Measurements from ENCODE around the gene ATP2A2.
A peak's percentile ranks its signal among the peaks of the same experiment; 100 is the strongest.
"Not testable (repeated sequence)": the region's sequence is repeated elsewhere in the genome, so short reads cannot be mapped to it uniquely, and the experiment has no call there.

Gene ATP2A2

DNA sequence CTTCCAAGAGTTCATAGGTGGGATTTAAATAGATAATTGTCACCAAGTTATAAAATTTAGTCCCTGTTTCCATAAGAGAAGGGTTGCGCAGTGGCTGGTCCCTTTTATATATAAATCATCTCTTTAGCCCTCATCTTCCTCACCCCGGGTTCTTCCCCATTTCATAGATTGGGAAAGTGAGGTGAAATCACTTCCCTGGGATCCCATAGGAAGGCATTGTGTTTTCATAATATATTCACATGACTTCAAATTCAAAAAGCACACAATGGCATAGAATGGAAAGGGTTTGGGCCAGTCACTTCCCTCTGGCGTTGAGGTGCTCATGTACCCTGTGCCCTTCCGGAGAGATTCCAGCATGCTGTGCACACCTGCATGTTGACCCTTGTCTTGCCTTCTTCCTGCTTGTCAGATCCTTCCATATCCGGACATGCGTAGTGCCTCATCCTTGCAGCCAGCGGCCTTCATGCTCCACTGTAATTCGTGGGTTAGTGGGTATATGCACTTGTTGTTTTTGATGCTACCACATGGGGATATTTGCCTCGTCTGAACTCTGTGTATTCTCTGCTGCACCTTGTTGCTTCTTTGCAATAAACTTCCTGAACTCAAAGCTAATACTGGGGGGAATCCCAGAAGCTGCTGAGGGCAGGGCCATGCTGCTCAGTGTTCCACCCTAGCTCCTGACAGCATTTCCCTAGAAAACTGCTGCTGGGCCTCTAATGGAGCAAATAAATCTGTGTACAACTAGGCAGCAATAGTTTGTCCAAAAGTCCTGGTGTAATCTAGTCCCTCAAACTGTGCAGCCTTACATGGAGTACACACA, 62.9 kb downstream of the ATP2A2 start:
- DNase-seq, result peak; percentile 43

DNA sequence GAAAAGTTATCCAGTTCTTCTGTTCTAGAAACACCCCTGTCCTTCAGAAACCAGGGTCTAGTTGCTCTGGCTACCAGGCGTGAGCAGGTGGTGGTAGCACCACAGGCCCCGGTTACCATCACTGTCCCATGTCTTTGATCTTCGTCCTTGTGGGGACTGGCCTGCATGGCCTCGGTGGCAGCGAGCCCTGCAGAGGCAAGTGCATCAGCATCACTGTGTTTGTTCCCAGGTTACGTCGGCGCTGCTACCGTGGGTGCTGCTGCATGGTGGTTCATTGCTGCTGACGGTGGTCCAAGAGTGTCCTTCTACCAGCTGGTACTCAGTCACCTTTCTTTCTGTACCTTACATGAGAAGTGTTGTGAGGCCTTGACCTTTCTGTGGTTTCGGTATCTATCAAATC, 63.6 kb downstream of the ATP2A2 start:
- DNase-seq, result peak; percentile 38

DNA sequence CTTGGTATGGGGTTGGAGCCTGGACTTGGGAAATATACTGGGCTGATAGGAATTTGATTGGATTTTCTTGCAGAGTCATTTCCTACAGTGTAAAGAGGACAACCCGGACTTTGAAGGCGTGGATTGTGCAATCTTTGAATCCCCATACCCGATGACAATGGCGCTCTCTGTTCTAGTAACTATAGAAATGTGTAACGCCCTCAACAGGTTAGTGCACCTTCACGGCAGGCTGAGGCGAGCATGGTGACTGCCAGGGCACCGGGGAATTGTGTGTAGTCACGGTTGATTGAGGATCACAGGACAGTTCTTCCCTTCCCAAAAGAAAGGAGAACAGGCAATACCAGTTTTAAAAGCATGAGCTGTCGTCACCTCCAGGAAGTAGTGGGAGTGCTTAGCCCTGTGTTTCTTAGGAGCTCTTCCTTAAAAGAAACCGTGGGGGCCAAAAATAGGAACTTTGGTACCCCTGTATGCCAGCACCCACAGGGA, 64.2 kb downstream of the ATP2A2 start:
- DNase-seq, result peak; percentile 41

DNA sequence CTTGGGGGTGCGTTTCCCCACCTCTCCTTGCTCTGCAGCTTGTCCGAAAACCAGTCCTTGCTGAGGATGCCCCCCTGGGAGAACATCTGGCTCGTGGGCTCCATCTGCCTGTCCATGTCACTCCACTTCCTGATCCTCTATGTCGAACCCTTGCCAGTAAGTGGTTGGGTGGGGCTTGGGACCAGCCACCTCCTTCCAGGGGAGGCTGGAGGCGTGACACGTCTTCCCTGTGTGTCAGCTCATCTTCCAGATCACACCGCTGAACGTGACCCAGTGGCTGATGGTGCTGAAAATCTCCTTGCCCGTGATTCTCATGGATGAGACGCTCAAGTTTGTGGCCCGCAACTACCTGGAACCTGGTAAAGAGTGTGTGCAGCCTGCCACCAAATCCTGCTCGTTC, 64.9 kb downstream of the ATP2A2 start:
- peak; percentile 48 for DNase-seq

DNA sequence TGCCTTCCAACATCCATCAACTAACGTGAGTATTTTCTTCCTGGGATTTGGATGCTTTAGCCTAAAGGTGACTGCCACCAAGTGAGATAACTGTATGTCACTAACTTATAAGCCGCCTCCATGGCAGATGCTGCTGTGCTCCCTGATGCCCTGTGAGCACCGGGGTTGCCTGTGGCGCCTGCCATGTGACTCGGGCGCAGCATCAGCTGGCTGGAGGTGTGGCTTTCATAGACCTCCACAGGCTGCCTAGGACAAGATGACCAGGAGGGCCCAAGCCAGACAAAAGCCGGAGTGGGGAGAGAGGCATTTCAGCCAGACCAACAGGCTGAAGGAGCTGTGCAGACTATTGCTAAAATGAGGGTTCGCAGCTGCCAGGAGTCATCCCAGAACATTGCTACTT, 66.7 kb downstream of the ATP2A2 start:
- DNase-seq, result no peak

DNA sequence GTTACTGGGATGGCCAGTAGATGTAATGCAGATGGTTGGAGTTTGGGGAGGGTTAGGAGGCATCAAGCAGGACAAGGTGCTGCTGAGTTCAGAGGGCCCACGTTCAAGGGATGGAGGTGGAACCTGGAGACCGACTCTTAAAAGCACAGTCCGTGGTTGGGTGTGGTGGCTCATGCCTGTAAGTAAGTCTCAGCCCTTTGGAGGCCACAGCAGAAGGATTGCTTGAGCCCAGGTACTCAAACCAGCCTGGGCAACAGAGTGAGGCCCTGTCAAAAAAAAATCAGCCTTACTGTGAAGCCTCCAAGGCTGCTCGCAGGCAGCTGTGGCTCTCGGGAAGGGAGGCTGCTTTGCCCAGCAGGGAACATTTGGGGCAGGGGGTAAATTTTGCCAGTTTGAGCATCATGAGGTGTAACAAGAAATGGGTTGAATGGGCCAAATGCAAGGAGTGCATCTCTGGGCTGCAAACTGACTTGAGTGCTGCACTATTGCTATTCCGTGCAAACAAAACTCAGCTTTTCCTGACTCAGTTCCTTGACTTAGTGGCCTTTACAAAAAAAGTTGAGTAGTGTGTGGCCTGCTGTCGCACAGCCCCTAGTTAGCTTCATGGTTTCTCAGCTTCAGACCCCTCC, 67.5 kb downstream of the ATP2A2 start:
- DNase-seq, result peak; percentile 51

DNA sequence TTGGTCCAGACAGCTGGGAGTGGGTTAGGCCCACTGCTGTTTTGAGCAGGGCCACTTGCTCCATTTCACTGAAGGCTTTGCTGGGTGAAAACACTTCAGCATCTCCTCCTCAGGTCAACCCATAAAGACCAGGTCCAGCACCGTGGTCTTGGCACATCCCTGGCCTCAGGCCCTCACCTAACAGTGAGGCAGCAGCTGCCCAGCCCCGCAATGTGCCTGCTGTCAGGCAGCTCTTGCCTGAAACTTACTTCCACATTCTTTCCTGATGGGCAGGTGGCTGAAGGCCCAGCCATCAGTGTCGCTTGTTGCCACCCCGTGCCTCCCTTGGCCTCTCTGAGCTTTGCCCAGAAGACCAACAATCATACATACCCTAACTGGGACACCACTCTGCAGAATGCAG, 68.0 kb downstream of the ATP2A2 start:
- DNase-seq, result no peak

DNA sequence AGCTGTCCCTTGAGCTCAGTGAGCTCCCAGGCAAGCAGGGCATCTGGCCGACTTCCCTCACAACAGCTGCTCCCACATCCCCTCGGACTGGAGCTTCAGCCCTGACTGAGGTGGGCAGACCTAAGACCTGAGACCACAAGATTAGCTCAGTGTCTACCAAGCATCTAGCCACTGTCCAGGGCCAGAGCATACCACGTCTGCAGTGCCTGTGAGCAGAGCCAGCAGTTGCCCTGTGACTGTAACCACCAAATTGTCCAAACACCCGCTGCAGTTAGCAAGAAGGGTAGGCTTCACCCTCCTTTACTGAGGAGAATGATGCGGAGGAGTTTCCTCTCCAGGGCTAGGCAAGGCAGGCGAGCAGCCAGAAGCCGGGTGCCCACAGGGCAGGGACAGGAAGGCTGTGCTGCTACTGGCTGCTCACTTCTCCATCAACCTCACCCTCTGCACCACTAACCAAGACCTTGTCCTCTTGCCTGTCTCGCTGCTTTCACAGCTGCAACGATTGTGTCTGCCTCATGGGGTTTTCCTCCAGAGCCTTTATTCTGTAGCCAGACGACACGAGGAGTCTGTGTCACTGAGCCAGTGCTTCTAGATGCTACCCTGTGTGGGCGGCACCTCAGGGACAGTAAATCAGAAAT, 68.6 kb downstream of the ATP2A2 start:
- peak; percentile 68 for DNase-seq

DNA sequence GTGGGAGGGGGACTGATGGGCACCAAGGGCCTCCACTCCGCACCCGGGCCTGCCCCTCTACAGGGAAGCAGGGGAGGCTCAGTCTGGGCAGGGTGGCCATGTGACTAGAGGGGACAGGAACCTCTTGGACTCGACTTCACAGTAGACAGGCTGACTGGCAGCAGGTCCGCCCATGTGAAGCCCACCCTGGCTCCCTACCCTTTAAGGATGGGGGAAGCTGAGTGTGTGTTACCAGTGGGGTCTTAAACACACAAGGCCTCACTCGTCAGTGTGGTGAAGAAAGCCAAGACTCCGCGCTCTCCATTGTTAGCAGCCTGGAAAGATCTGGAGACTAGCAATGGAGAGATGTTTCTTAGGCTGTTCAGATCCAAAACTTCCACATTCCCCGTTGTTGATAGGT, 70.1 kb downstream of the ATP2A2 start:
- peak; percentile 54 for DNase-seq

DNA sequence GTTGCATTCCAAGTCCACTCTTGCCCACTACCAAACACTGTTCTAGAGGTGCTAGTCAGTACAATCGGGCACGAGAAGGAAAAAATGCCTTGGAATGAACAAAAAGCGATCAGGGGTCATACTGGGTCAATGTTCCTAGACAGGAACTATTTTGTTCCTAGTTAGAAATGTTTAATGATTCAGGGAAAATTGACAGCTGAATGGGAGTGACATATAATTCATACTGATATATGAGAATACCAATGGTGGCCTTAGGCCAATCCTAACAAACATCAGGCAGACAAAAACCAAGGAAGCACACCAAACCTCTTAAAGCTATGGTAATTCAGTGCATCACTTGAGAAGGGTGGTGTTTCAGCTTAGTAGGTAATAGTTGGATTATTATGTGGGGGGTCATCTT, 71.4 kb downstream of the ATP2A2 start:
- no peak for DNase-seq

DNA sequence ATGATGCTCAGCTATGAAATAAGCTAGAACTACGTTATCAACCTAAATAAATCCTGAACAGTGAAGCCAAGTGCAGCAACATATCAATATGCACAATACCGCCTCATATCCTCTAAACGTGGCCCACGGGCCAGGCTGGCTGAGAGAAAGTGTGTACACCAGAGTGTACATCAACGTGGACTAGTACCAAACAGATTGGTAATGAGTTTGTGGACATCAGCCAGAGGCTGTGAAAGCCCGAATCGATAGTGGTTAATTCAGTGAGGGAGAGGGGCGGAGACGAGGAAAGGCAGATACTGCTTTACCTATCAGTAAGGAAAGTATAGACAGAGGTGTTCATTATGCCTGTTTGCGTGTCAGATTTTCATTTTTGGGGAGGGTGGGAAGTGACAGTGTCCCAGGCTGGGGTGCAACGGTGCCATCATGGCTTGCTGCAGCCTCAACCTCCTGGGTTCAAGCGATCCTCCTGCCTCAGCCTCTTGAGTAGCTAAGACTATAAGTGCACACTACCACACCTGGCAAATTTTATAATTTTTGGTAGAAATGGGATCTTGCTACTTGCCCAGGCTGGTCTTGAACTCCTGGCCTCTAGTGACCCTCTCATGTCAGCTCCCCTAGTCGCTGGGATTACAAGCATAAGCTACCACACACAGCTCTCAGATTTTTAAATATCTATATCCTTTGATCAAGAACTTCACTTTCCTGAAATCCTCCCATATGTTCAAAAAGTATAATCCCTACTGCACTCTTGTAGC, 72.3 kb downstream of the ATP2A2 start:
- no peak for DNase-seq

DNA sequence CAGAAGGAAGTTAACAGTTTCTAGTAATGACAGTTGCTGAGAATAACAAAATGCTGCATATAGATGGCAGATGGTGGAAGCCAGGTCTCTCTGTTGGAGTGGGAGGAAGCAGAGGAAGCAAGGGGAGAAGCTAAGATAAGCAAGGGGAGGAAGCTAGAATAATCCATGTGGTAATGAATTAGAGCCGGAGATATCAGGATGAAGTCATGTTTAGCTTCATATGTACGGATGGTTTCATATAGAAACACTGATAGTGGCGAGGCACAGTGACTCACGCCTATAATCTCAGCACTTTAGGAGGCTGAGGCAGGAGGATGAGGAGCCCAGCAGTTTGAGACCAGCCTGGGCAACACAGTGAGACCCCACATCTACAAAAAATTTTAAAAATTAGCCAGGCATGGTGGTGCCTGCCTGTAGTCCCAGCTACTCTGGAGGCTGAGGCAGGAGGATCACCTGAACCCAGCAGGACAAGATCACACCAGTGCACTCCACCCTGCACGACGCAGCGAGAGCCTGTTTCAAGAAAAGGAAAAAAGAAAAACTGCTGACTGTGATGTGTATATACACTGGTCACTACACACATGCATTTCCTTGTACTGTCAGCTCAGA, 73.2 kb downstream of the ATP2A2 start:
- DNase-seq, result no peak

DNA sequence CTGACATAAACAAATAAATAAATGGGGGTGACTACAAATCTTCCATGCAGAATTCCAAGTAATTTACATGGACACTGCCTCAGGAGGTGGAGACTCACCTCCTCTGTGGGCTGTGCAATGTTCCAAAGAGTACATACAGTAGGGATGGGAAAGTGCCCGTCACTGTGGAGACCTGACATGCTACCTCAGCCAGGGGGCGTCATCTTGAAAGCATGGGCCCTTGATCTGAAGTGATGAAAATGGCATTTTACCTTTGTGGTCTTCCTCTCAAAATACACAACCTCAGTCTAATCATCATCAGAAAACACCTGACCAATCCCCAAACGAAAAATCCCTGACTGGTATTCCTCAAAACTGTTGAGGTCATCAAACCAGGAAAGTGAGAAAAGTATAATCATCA, 74.0 kb downstream of the ATP2A2 start:
- no peak for DNase-seq

DNA sequence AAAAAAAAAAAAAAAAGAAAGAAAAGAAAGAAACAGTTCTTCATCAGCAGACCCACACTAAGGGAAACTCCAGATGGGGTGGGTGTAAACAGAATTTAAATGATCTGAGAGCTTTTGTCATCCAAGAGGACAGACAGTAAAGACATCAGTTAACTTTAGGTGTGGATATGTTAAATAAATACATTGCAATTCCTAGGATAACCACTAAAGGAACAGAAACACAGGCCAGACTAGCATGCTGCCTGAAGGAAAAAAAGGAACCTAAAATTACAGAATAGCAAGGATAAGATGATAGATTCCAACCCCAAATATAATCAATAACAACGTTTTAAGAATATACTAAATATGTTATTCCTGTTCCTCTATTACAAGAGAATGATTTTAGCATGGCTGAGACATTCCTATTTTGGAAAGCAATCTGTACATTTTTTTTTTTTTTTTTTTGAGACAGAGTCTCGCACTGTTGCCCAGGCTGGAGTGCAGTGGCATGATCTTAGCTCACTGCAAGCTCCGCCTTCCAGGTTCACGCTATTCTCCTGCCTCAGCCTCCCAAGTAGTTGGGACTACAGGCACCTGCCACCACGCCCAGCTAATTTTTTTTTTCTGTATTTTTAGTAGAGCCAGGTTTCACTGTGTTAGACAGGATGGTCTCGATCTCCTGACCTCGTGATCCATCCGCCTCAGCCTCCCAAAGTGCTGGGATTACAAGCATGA, 77.5 kb downstream of the ATP2A2 start:
- DNase-seq, result not testable (repeated sequence)

DNA sequence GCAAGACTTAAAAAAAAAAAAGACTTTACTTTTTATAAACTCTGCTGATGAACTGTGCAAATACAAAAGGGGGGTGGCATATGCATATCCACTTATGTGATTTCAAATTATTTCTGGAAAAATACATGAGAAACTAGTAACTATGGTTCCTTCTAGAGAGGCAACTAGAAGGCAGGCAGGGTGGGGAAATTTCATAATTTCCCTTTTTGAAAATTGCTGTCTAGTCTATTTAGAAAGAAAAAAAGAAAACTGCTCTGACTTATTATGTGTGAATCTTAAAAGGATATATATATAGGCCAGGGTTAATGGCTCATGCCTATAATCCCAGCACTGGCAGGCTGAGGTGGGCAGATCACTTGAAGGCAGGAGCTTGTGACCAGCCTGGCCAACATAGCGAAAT, 80.2 kb downstream of the ATP2A2 start:
- no peak for DNase-seq

DNA sequence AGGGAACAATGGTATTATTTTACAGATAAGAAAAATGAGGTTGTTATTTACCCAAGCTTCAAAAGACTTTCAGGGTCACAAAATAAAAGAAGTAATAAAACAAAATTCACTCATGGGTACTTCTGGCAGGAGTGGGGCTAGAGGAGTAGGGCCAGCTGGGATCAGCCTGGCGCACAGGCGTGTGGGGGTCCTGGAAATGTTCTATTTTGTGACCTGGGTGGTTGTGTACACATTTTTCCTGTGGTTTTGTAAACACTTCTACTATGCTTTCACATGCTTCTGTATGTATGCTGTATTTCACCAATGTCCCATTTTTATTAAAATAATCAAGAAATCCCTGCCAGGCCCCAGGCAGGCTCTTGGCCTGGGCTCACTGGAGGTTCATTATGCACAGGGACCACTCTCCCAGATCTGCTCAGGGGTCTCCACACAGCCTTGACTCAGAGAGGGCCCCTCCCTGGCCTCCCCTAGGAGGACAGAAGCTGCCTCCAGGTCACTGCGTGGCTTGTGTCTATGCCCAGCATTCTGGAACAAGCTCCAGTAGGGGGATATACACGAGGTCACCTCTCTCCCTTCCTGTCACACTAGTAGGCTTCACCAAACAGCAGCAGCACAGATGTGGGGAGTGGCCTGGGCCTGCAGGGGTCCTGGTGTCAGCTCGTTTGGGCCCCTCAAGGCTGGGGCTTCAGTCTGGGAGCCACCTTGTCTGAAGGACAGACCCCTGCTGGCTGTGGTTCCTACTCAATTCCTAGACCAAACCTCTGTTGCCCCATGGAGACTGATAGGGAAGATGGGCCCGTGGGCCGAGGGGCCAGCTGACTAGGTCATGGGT, 84.7 kb downstream of the ATP2A2 start:
- DNase-seq, result no peak

DNA sequence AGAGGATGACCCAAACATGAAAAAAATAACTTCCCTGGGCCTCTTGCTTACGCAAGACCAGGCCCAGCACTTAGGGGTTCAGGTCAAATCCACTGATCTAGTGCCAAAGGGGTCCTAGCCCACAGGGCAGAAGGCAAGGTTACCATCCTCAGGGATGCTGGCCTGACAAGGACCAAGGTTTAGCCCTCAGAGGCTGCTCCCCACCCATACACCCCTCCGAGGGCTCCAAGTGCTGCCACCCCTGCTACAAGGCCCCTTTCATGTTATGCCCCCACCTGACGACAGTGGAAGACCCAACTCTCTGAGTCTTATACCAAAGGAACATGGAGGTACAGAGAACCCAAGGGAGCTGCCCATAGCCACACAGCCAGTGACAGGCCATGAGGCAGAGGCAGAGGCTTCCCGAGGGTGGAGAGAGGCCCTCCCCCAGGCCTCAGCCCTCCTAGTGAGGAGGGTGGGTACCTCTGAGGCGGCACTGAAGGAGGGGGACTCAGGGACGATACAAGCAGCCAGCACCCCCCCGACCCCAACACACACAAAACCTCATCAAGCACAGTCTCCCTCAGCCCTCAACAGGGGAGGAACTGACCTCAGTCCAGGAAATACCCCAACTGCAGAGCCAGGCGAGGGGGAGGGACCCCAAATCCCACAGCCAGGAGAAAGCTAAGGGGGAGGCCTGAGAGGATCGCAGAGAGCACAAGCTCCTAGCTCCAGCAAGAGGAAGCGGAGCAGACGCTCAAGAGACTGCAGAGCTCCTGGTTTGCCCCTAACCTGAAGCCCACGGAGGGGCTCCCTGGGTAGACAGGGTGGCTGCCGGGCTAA, 85.5 kb downstream of the ATP2A2 start:
- DNase-seq, result no peak

DNA sequence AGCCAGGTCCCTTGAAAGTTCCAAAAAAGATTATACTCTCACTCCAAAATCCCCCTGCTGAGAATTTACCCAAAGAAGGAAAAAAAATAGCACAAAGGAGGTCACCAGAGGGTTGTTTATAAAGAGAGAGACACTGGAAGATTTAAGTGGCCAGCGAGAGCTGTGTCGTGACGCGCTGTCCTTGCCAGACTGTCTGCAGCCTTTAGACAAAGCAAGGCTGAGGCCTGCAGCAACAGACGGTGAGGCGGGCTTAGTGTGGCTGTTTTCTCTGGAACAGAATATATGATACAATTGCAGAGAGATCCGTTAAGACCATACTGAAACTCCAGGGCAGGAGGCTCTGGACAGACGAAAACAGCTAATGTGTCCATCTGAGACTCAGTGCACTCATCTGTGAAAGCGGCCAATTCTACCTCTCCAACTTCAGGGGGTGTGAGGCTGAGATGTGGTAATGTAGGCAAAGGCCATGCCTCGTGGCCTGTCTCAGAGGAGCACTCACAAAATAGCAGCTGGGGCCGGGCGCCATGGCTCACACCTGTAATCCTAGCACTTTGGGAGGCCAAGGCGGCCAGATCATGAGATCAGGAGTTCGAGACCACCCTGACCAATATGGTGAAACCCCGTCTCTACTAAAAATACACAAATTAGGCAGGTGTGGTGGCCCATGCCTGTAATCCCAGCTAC, 86.3 kb downstream of the ATP2A2 start:
- no peak for DNase-seq

DNA sequence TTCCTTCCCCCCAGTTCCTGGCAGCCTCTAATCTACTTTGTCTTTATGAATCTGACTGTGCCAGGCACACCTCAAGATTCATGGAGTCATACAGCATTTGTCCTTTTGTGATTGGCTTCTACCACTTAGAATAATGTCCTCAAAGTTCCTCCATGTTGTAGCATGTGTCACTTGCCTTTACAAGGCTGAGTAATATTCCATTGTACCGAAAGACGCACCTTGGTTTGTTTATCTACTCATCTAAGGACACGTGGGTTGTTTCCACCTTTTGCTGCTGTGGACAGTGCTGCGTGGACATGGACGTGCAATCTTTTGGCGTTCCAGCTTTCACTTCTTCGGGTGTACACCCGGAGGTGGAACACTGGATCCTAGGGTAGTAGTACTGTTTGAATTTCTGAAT, 88.9 kb downstream of the ATP2A2 start:
- no peak for DNase-seq
